PC-3 (cell line): ENCODE results near the gene ATP4A. TPM values are rescaled to one million over a fixed set of nuclear protein-coding genes. Genes with fewer than 3 reads are reported as not detected.

Experiments used
- ATAC-seq: fragments of 200-7000 bp; cut with Tn5 transposase; 2 replicates; pipeline ENCODE4 v1.9.1; 2020; ENCODE audit warnings: mild to moderate bottlenecking, moderate library complexity
- BruUV-seq: library from RNA; stranded (reverse); fragments of 400-500 nt; replicated peaks from 2 replicates; lab custom pipeline; 2021; lab: Mats Ljungman, UMichigan
- CTCF ChIA-PET: fragments of 300-600 bp; sonication (Branson Sonifier 250); formaldehyde crosslinking; loops from one replicate; lab custom pipeline; 2022; ENCODE audit warnings: antibody characterized with exemption; lab: Charles Lee
- POLR2A ChIA-PET: fragments of 300-600 bp; sonication (Branson Sonifier 250); formaldehyde crosslinking; loops from one replicate; lab custom pipeline; 2022; ENCODE audit warnings: antibody characterized with exemption; ENCODE audit not compliant: unreplicated experiment; lab: Charles Lee
- DNase-seq: peaks from one replicate; pipeline ENCODE4 v3.0.0-alpha.2; 2015
- H2AFZ ChIP-seq: fragments of 300-600 bp; sonication (generic); 2 replicates; pipeline ENCODE4 v1.6.0; 2016; ENCODE audit warnings: antibody characterized with exemption, low read length
- H3F3A ChIP-seq: fragments of 300-600 bp; sonication (generic); one replicate; pipeline ENCODE4 v1.6.0; 2017; ENCODE audit warnings: antibody characterized with exemption, low read length, control low read depth, mild to moderate bottlenecking; ENCODE audit not compliant: unreplicated experiment
- H3K27ac ChIP-seq: fragments of 300-600 bp; sonication (generic); 2 replicates; pipeline ENCODE4 v1.5.1; 2016; ENCODE audit warnings: mild to moderate bottlenecking, low read length
- H3K27me3 ChIP-seq: fragments of 300-600 bp; sonication (generic); 2 replicates; pipeline ENCODE4 v1.6.1; 2016; ENCODE audit warnings: low read length, mixed read lengths
- H3K36me3 ChIP-seq: fragments of 300-600 bp; sonication (generic); 2 replicates; pipeline ENCODE4 v1.6.1; 2016; ENCODE audit warnings: low read depth, mixed run types, low read length, mixed read lengths
- H3K4me1 ChIP-seq: fragments of 300-600 bp; sonication (generic); 2 replicates; pipeline ENCODE4 v1.5.1; 2016; ENCODE audit warnings: low read length; ENCODE audit not compliant: insufficient read depth
- H3K4me2 ChIP-seq: fragments of 300-600 bp; sonication (generic); 2 replicates; pipeline ENCODE4 v1.6.0; 2016; ENCODE audit warnings: low read length
- H3K4me3 ChIP-seq: fragments of 300-600 bp; sonication (generic); 2 replicates; pipeline ENCODE4 v1.5.1; 2016; ENCODE audit warnings: mild to moderate bottlenecking, low read length, mixed read lengths
- H3K79me2 ChIP-seq: fragments of 300-600 bp; sonication (generic); 2 replicates; pipeline ENCODE4 v1.6.1; 2017; ENCODE audit warnings: low read length, mixed read lengths
- H3K9ac ChIP-seq: fragments of 300-600 bp; sonication (generic); 2 replicates; pipeline ENCODE4 v1.6.0; 2016; ENCODE audit warnings: mild to moderate bottlenecking, low read length
- H3K9me2 ChIP-seq: fragments of 300-600 bp; sonication (generic); replicated peaks from 2 replicates; pipeline ENCODE4 v1.6.1; 2016; ENCODE audit warnings: mixed run types, low read length, mixed read lengths
- H3K9me3 ChIP-seq: fragments of 300-600 bp; sonication (generic); 2 replicates; pipeline ENCODE4 v1.6.1; 2016; ENCODE audit warnings: low read length, mixed read lengths
- H4K20me1 ChIP-seq: fragments of 300-600 bp; sonication (generic); 2 replicates; pipeline ENCODE4 v1.6.1; 2016; ENCODE audit warnings: low read length, mixed read lengths
- EZH2 ChIP-seq: fragments of 300-600 bp; sonication (generic); IDR thresholded peaks from one replicate; pipeline ENCODE4 v1.6.1; 2017; ENCODE audit warnings: antibody characterized with exemption, mild to moderate bottlenecking, low read length; ENCODE audit not compliant: unreplicated experiment
- EZH2phosphoT487 ChIP-seq: fragments of 300-600 bp; sonication (generic); IDR thresholded peaks from 2 replicates; pipeline ENCODE4 v1.6.1; 2018; ENCODE audit warnings: mild to moderate bottlenecking, antibody characterized with exemption, low read length, borderline replicate concordance
- intact Hi-C: fragments of 100-400 bp; cut with micrococcal nuclease; formaldehyde crosslinking; loops from 2 replicates; pipeline ENCODE4 v1.9.0; 2023
- total RNA-seq: library from RNA; depleted of rRNA; stranded (reverse); fragments of >200 nt; gene quantifications from 2 replicates; pipeline ENCODE4 v1.2.3, GENCODE V29; 2014
- TF ChIP-seq, protein P1 (sequence below): fragments of 300-600 bp; sonication (generic); conservative IDR thresholded peaks from 2 replicates; pipeline ENCODE4 v1.5.1; 2017; ENCODE audit warnings: antibody characterized with exemption, low read depth, mild to moderate bottlenecking, low read length

ATP4A gene
- total RNA-seq, 1 experiment from 2014 or later: not detected

DNA sequence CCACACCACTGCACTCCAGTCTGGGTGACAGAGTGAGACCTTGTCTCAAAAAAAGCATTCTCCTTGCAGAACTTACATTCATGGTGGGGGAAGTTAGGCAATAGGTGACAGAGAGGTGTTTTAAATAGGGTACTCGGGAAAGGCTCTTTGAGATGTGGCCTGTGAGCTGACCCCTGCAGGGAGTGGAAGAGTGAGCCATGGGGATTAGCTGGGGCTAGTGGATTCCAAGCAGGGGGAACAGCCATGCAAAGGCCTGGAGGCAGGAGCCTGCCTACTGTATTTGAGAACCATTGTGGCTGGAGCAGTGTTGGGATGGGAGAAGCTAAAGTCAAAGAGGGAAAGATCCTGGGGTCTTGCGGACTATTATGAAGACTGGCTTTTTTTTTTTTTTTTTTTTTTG is 46.1 kb downstream of the ATP4A start:
- H3K9me3 ChIP-seq: no peaks in the 10 kb centered on the region
- no peak overlapping the region for H3K27ac ChIP-seq
- no TSS peak for BruUV-seq
- H3K4me2 ChIP-seq: no peak overlapping the region
- H3K9ac ChIP-seq: no peak overlapping the region
- no peak overlapping the region for H3K4me3 ChIP-seq
- ChIA-PET CTCF (no interaction called here), POLR2A (no interaction called here)
- H3F3A ChIP-seq: no peaks in the 10 kb centered on the region
- H3K27me3 ChIP-seq: no peaks in the 10 kb centered on the region
- H3K9me2 ChIP-seq: no peaks in the 10 kb centered on the region
- TF ChIP-seq EZH2: no peak
- TF ChIP-seq, protein P1, sequence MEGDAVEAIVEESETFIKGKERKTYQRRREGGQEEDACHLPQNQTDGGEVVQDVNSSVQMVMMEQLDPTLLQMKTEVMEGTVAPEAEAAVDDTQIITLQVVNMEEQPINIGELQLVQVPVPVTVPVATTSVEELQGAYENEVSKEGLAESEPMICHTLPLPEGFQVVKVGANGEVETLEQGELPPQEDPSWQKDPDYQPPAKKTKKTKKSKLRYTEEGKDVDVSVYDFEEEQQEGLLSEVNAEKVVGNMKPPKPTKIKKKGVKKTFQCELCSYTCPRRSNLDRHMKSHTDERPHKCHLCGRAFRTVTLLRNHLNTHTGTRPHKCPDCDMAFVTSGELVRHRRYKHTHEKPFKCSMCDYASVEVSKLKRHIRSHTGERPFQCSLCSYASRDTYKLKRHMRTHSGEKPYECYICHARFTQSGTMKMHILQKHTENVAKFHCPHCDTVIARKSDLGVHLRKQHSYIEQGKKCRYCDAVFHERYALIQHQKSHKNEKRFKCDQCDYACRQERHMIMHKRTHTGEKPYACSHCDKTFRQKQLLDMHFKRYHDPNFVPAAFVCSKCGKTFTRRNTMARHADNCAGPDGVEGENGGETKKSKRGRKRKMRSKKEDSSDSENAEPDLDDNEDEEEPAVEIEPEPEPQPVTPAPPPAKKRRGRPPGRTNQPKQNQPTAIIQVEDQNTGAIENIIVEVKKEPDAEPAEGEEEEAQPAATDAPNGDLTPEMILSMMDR: no peak
- no peak for TF ChIP-seq EZH2phosphoT487
- no peaks in the 10 kb centered on the region for H3K36me3 ChIP-seq
- H3K79me2 ChIP-seq: no peaks in the 10 kb centered on the region
- peaks cover 19% of the 10 kb centered on the region for H3K4me1 ChIP-seq
- DNase-seq (no peak), ATAC-seq (no peak)
- H4K20me1 ChIP-seq: no peaks in the 10 kb centered on the region
- intact Hi-C loops: loop anchor here (5.0 kb wide), 1 partner anchor 75 kb away; no protein-coding TSS in a partner anchor
- H2AFZ ChIP-seq: no peak overlapping the region

DNA sequence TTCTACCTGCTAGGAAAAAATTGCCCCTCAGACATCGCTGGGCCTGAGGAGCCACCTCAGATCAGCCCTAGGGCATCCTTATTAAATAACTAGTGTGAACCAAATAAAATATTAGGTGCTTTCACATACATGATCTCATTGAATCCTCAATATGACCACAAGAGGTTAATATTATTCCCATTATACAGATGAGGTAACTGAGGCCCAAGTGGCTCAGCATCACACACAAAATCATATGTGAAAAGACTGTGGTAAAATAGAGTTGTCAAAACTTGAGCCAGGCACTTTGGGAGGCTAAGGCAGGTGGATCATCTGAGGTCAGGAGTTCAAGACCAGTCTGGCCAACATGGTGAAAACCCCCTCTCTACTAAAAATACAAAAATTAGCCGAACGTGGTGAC is 47.1 kb downstream of the ATP4A start:
- POLR2A ChIA-PET: interaction anchor here (0.6 kb wide), 1 partner anchor 26 kb away, joined by 6 read pairs; no protein-coding TSS in a partner anchor
- Histone ChIP-seq H3F3A (no peaks in the 10 kb centered on the region), H3K9ac (no peak overlapping the region), H3K4me1 (peaks cover 19% of the 10 kb centered on the region), H2AFZ (no peak overlapping the region), H3K27me3 (no peaks in the 10 kb centered on the region), H3K36me3 (no peaks in the 10 kb centered on the region), H3K9me3 (no peaks in the 10 kb centered on the region), H3K4me3 (no peak overlapping the region), H3K27ac (no peak overlapping the region), H3K4me2 (no peak overlapping the region), H3K79me2 (no peaks in the 10 kb centered on the region), H3K9me2 (no peaks in the 10 kb centered on the region), H4K20me1 (no peaks in the 10 kb centered on the region)
- ATAC-seq: no peak
- intact Hi-C loops: loop anchor here (5.0 kb wide), 1 partner anchor 76 kb away; no protein-coding TSS in a partner anchor
- no TSS peak for BruUV-seq
- TF ChIP-seq EZH2phosphoT487 (no peak), EZH2 (no peak)
- TF ChIP-seq, protein P1: no peak
- CTCF ChIA-PET: no interaction called here
- no peak for DNase-seq

DNA sequence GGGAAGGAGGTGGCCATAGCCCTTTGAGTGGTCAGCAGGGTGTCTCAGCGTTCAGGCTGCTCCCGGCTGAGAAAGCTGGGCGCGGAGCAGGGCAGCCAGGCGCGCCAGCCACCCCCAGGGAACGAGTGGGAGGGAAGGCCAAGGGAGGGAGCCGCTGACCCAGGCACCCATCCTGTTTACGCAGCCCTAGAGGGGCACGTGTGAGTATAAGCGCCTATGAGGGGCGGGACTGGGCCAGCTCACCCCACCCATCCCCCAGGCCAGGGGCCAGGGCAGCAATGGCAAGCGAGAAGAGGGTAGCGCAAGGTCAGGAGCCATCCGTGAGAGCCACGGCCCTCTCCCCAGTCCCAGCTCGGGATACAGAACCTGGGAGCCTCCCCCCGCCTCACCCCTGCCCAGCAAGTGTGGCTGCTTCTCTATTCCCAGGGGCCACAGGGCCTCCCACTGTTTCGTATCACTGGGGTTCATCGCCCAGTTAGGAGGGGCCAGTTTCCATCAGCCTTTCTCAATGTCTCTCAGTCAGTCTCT is 49.1 kb downstream of the ATP4A start:
- ChIA-PET POLR2A (interaction anchor here (0.6 kb wide), 1 partner anchor 48 kb away, joined by 3 read pairs; no protein-coding TSS in a partner anchor), CTCF (no interaction called here)
- H3F3A ChIP-seq: no peaks in the 10 kb centered on the region

More for the DNA sequence above, 49.1 kb downstream of the ATP4A start:
- peaks cover 8% of the 10 kb centered on the region for H3K79me2 ChIP-seq
- no peak overlapping the region for H3K9ac ChIP-seq
- no peak overlapping the region for H3K4me3 ChIP-seq
- H3K4me1 ChIP-seq: peaks cover 15% of the 10 kb centered on the region
- no peak for TF ChIP-seq EZH2
- TF ChIP-seq, protein P1: no peak
- no peak for TF ChIP-seq EZH2phosphoT487
- no peaks in the 10 kb centered on the region for H3K36me3 ChIP-seq
- no peaks in the 10 kb centered on the region for H3K9me2 ChIP-seq
- ATAC-seq (no peak), DNase-seq (no peak)
- intact Hi-C loops: loop anchor here (5.0 kb wide), 1 partner anchor 128 kb away; the partner anchor contains the start of gene ETV2
- no peak overlapping the region for H3K27ac ChIP-seq
- H3K9me3 ChIP-seq: no peaks in the 10 kb centered on the region
- H3K4me2 ChIP-seq: no peak overlapping the region
- BruUV-seq: no TSS peak
- H4K20me1 ChIP-seq: no peaks in the 10 kb centered on the region
- no peaks in the 10 kb centered on the region for H3K27me3 ChIP-seq
- no peak overlapping the region for H2AFZ ChIP-seq
